ENCODE data around the gene PRDM16. TPM values are rescaled to one million over a fixed set of nuclear protein-coding genes. Genes with fewer than 3 reads are reported as not detected.

The PRDM16 gene
- total RNA-seq, 2 experiments from 2014 or later: not detected

- BruUV-seq (replicated peaks): no TSS peak
- H3K79me2 ChIP-seq (ENCODE audit: insufficient read depth, low read depth, low read length): no peaks in the 10 kb centered on the region
- H3K27ac ChIP-seq (ENCODE audit: low read depth, low read length, poor library complexity, severe bottlenecking): no peak overlapping the region
- ChIA-PET POLR2A (no interaction called here), CTCF (ENCODE audit: unreplicated experiment) (no interaction called here)
- intact Hi-C loops (cut with micrococcal nuclease; ENCODE audit: unreplicated experiment): no loop called here
- H4K20me1 ChIP-seq (ENCODE audit: insufficient read depth, low read length): no peaks in the 10 kb centered on the region
- H3K36me3 ChIP-seq (ENCODE audit: insufficient read depth, low read length): no peaks in the 10 kb centered on the region
- no peaks in the 10 kb centered on the region for H3K9me3 ChIP-seq (ENCODE audit: low read length)
- no peak overlapping the region for H3K4me2 ChIP-seq (ENCODE audit: low read length)
- TF ChIP-seq CTCF (conservative IDR thresholded peaks at IDR 0.05; ENCODE audit: low read length): no peak
- no peak for TF ChIP-seq EZH2phosphoT487 (IDR thresholded peaks at IDR 0.05; ENCODE audit: borderline replicate concordance, low read depth, low read length)
- no peaks in the 10 kb centered on the region for H3K9me2 ChIP-seq (ENCODE audit: insufficient read depth, low read length)
- H3K4me3 ChIP-seq (ENCODE audit: low read depth, low read length, poor library complexity, severe bottlenecking): no peak overlapping the region
- no peaks in the 10 kb centered on the region for H3K4me1 ChIP-seq (ENCODE audit: insufficient read depth, low read length, poor library complexity, severe bottlenecking)
- H2AFZ ChIP-seq (ENCODE audit: low read length): no peak overlapping the region
- no peak for DNase-seq (ENCODE audit: low spot score)
Observed at GRCh38 chr1:3266870-3267549, 198.0 kb downstream of the PRDM16 start.

- Histone ChIP-seq H3K36me3 (ENCODE audit: insufficient read depth, low read length) (no peaks in the 10 kb centered on the region), H3K4me3 (ENCODE audit: low read depth, low read length, poor library complexity, severe bottlenecking) (no peak overlapping the region), H3K79me2 (ENCODE audit: insufficient read depth, low read depth, low read length) (no peaks in the 10 kb centered on the region), H4K20me1 (ENCODE audit: insufficient read depth, low read length) (no peaks in the 10 kb centered on the region), H3K4me2 (ENCODE audit: low read length) (no peak overlapping the region), H3K9me3 (ENCODE audit: low read length) (no peaks in the 10 kb centered on the region), H3K4me1 (ENCODE audit: insufficient read depth, low read length, poor library complexity, severe bottlenecking) (no peaks in the 10 kb centered on the region), H3K9me2 (ENCODE audit: insufficient read depth, low read length) (no peaks in the 10 kb centered on the region), H3K27ac (ENCODE audit: low read depth, low read length, poor library complexity, severe bottlenecking) (no peak overlapping the region), H2AFZ (ENCODE audit: low read length) (no peak overlapping the region)
- TF ChIP-seq EZH2phosphoT487 (IDR thresholded peaks at IDR 0.05; ENCODE audit: borderline replicate concordance, low read depth, low read length): no peak
- ChIA-PET POLR2A (no interaction called here), CTCF (ENCODE audit: unreplicated experiment) (no interaction called here)
- intact Hi-C loops (cut with micrococcal nuclease; ENCODE audit: unreplicated experiment): no loop called here
- no peak for DNase-seq (ENCODE audit: low spot score)
- no TSS peak for BruUV-seq (replicated peaks)
Observed at GRCh38 chr1:3267550-3268270, 198.7 kb downstream of the PRDM16 start.

GRCh38 chr1:3268281-3268680 lies 199.3 kb downstream of the PRDM16 start:
- CTCF ChIA-PET (ENCODE audit: unreplicated experiment): no interaction called here
- no peak overlapping the region for H3K4me3 ChIP-seq (ENCODE audit: low read depth, low read length, poor library complexity, severe bottlenecking)
- no peak overlapping the region for H2AFZ ChIP-seq (ENCODE audit: low read length)
- no peaks in the 10 kb centered on the region for H4K20me1 ChIP-seq (ENCODE audit: insufficient read depth, low read length)
- intact Hi-C loops (cut with micrococcal nuclease; ENCODE audit: unreplicated experiment): no loop called here
- no peaks in the 10 kb centered on the region for H3K36me3 ChIP-seq (ENCODE audit: insufficient read depth, low read length)
- no peak for DNase-seq (ENCODE audit: low spot score)
- no TSS peak for BruUV-seq (replicated peaks)
- TF ChIP-seq EZH2phosphoT487 (IDR thresholded peaks at IDR 0.05; ENCODE audit: borderline replicate concordance, low read depth, low read length): no peak
- no peaks in the 10 kb centered on the region for H3K9me2 ChIP-seq (ENCODE audit: insufficient read depth, low read length)
- H3K4me2 ChIP-seq (ENCODE audit: low read length): no peak overlapping the region
- H3K4me1 ChIP-seq (ENCODE audit: insufficient read depth, low read length, poor library complexity, severe bottlenecking): no peaks in the 10 kb centered on the region
- no peak overlapping the region for H3K27ac ChIP-seq (ENCODE audit: low read depth, low read length, poor library complexity, severe bottlenecking)
- POLR2A ChIA-PET: no interaction called here
- no peaks in the 10 kb centered on the region for H3K79me2 ChIP-seq (ENCODE audit: insufficient read depth, low read depth, low read length)
- no peaks in the 10 kb centered on the region for H3K9me3 ChIP-seq (ENCODE audit: low read length)
